HG03025 (cell line): ENCODE measurements around the gene PTPRC.
"Not testable (repeated sequence)": the region's sequence is repeated elsewhere in the genome, so short reads cannot be mapped to it uniquely, and the experiment has no call there.

Experiments
- ATAC-seq: cut with Tn5 transposase; IDR thresholded peaks from one replicate; pipeline ENCODE4 v1.9.1; 2021; ENCODE audit warnings: mild to moderate bottlenecking, moderate library complexity; ENCODE audit not compliant: unreplicated experiment, low FRiP score

The PTPRC gene, protein sequence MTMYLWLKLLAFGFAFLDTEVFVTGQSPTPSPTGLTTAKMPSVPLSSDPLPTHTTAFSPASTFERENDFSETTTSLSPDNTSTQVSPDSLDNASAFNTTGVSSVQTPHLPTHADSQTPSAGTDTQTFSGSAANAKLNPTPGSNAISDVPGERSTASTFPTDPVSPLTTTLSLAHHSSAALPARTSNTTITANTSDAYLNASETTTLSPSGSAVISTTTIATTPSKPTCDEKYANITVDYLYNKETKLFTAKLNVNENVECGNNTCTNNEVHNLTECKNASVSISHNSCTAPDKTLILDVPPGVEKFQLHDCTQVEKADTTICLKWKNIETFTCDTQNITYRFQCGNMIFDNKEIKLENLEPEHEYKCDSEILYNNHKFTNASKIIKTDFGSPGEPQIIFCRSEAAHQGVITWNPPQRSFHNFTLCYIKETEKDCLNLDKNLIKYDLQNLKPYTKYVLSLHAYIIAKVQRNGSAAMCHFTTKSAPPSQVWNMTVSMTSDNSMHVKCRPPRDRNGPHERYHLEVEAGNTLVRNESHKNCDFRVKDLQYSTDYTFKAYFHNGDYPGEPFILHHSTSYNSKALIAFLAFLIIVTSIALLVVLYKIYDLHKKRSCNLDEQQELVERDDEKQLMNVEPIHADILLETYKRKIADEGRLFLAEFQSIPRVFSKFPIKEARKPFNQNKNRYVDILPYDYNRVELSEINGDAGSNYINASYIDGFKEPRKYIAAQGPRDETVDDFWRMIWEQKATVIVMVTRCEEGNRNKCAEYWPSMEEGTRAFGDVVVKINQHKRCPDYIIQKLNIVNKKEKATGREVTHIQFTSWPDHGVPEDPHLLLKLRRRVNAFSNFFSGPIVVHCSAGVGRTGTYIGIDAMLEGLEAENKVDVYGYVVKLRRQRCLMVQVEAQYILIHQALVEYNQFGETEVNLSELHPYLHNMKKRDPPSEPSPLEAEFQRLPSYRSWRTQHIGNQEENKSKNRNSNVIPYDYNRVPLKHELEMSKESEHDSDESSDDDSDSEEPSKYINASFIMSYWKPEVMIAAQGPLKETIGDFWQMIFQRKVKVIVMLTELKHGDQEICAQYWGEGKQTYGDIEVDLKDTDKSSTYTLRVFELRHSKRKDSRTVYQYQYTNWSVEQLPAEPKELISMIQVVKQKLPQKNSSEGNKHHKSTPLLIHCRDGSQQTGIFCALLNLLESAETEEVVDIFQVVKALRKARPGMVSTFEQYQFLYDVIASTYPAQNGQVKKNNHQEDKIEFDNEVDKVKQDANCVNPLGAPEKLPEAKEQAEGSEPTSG (N-terminal part only)

DNA sequence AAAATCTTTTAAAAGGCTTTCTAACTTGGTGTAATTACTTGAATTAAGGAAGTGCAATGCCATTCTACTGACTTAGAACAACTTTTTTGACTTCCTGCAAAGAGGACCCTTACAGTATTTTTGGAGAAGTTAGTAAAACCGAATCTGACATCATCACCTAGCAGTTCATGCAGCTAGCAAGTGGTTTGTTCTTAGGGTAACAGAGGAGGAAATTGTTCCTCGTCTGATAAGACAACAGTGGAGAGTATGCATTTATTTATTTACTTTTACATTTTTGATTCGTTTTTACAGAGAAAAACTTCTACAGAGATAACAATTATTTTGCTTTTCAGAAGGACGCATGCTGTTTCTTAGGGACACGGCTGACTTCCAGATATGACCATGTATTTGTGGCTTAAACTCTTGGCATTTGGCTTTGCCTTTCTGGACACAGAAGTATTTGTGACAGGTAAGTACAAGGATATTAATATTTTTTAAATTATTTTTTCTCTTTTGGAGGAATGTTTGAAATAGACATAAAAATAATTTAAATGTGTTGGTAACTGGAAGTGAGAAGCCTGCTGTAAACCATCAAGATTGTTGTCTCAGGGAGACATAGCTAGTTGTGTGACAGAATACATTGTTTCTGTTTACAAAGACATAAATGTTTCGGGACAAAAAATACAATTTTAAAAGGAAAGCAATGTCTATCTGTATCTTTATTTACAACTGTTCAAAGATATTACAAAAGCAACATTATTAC, at the start of gene PTPRC:
Gene PTPRC, plus strand, starts transcription at position 147 of the 742 bp plus-strand sequence. Its CDS starts 229 bp downstream, at position 376.
- ATAC-seq, result peak; percentile 50

DNA sequence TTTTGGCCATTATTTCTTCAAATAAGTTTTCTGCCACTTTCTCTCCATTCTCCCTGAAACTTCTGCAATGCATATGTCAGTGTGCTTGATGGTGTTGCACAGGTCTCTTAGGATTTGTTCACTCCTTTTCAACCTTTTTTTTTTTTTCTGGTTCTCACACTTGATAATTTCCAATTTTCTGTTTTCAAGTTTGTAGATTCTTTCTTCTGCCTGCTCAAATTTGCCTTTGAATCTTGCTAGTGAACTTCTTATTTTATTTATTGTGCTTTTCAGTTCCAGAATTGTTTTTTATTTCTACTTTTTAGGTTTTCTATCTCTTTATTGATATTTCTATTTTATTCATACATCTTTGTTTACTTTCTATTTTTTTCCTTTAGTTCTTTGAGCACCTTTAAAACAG, 48.4 kb upstream of the PTPRC start:
- ATAC-seq, result no peak

DNA sequence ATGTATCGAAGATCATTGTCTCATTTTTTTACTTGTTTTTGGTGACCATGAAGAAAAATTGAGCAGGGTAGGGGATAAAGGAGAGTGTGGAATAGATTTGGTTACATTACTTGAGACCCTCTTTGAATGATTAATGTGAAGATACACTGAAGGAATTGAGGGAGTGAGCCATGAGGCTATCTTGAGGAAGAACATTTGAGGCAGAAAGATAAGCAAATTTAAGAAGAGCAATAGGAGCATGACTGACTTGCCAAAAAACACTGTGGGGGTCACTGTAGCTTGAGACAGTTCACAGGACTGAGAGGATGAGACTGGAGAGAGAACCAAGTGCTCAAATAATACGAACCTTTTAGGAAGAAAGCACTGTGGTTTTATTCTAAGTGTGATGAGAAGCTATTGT, 43.1 kb upstream of the PTPRC start:
- no peak for ATAC-seq

DNA sequence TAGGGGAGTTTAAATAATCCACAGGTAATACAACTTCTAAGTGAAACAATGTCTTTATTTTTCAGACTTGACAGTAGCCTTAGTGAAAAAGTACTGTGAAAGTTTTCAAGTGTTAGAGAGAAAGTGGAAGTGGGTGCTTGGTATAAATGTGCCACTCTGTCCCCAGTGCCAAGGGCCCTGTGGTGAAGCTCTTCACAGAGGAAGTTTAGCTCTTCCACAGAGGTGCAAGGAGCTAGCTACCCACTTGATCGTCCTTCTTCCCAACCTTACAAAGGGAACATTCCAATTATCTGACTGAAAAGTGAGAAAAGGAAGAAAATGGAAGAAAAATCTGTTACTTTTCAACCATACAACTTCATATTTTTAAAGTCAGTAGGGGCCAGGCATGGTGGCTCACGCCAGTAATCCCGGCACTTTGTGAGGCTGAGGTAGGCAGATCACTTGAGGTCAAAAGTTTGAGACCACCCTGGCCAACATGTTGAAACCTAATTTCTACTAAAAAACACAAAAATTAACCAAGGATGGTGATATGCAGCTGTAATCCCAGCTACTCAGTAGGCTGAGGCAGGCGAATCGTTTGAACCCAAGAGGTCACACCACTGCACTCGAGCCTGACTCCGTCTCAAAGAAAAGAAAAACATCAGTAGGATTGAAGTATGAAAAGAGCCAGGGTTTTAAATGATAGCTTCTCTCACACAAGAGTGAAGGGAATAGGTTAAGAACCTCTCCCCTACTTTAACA, 41.0 kb upstream of the PTPRC start:
- ATAC-seq, result peak; percentile 39

DNA sequence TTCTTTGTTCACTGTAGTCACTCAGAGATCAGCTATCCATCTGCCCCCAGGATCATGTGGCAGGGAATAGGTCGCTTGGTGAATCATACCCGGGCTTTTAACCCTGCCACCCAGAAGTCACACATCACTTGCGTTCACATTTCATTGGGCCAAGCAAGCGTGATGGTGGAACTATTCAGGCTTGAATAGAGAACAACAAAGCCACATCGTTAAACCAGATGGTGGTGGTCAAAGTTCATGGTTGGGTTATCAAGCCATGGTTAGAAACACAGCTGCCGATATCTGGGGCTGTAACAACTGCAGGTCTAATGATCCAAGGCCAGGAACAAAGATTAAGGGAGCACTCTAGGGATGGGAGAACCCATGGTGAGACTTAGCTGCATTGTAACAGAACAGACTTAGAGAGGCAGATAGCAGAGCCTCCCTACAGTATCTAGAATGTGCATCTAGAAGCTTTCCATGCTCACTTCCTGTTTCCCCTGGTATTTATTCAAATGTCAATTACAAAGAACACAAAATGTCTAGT, 40.0 kb upstream of the PTPRC start:
- ATAC-seq, result peak; percentile 82

DNA sequence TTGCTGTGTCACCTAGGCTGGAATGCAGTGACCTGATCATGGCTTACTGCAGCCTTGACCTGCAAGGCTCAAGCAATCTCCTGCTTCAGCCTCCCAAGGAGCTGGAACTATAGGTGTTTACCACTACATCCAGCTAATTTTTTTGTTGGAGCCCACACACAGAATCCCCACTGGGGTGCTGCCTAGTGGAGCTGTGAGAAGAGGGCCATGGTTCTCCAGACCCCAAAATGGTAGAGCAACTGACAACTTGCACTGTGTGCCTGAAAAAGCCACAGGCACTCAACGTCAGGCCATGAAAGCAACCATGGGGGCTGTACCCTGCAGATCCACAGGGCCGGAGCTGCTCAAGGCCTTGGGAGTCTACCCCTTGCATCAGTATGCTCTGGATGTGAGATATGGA, 39.1 kb upstream of the PTPRC start:
- ATAC-seq, result no peak

DNA sequence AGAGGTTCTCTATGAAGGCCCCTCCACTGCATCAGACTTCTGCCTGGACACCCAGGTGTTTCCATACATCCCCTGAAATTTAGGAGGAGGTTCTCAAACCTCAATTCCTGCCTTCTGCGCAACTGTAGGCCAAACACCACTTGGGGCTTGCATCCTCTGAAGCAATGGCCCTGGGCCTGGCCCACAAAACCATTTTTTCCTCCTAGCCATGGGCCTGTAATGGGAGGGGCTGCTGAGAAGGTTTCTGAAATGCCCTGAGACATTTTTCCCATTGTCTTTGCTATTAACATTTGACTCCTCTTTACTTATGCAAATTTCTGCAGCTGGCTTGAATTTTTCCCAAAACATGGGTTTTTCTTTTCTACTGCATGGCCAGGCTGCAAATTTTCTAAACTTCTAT, 37.9 kb upstream of the PTPRC start:
- ATAC-seq, result no peak

DNA sequence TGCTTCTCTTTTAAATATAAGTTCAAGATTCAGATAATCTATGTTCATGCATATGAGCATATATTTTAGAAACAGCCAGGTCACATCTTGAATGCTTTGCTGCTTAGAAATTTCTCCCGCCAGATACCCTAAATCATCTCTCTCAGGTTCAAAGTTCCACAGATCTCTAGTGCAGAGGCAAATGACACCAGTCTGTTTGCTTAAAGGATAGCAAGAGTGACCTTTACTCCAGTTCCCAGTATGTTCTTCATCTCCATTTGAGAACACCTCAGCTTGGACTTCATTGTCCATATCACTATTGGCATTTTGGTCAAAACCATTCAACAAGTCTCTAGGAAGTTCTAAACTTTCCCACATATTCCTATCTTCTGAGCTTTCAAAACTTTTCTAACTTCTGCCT, 37.5 kb upstream of the PTPRC start:
- not testable (repeated sequence) for ATAC-seq

DNA sequence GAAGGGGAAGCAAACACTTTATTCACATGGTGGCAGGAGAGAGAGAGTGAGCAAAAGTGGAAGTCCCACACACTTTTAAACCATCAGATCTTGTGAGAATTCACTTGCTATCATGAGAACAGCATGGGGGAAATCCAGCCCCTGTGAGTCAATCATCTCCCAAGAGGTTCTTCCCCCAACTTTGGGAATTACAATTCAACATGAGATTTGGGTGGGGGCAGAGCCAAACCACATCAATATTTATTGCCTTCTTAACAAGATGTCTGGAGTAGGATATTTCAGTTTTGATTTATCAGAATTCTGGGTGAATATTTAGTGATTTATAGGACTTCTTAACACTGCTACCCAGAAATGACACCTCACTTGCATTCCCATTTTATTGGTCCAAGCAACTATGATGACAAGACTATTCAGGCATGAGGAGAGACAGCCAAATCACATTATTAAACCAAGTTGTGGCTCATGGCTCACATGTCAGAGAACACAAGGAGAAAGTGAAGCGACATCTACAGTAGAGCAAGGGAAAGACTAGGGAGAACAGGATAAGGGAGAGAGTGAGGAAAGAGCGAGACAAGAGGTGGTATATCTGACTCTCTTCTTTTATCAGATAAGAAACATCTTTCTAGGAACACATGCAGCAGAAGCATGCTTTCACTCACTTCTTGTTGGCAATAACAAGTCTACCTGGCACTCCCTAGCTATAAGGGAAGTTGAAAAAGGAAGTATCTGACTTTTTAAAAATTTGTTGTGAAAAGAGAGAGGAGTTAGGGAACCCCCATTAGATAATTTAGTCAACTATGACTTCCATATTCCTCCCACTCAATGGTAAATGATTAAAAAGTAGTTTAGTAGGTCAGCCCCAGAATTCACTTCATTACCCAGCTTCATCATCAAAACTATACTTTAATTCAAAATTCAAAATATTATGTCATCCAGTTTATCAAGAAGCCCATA, 36.6 kb upstream of the PTPRC start:
- no peak for ATAC-seq

DNA sequence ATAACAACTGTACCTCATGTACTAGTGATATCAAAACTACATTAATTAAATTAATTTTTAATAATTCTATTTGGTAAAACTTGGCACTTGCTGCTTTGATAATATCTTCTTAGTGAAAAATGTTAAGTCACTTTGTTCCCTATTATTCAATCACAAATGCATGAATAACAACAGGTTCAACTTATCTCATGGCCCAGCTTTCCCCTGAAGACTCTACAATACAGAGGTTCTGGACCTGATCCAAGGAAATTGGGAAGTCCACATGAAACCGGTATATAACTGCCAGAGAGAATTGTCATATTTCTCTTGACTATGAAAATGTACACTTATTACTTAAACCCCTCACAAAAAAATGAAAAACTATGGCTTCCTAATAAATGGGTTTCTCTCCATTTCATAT, 33.9 kb upstream of the PTPRC start:
- ATAC-seq, result no peak

DNA sequence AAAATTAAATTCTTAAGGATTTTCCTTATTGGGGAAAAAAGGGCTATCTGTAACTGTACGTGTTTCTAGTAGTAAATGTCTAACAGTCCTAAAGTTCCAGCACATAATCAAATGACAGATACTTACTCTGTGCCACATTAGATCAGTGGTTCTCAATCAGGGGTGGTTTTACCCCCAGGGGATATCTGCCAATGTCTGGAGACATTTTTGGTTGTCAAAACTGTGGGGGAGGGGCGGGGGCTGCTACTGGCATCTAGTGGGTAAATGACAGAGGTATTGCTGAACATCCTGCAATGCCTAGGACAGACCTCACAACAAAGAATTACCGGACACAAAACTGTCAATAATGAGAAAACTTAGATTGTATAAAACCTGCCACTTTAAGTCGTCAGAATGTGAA, 33.4 kb upstream of the PTPRC start:
- no peak for ATAC-seq

DNA sequence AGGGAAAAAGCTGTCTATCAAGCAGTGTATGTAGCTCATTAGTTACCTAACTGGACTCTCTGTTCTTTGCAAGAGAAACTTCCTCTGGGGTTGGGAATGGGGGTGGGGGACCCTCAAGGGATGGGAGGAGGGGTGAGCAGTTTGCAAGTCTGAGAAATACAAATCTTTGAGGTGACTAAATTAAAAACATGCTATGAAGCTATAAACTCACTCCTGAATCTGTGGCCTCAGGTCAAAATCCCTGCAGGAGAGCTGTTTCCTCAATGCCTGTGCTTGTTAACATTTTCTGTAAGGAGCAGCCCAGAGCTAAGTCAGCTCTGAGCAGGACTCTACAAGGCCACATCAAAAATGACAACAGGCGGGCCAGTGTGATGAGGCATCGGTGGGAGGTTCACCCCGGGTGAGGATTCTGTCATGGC, 32.8 kb upstream of the PTPRC start:
- no peak for ATAC-seq

DNA sequence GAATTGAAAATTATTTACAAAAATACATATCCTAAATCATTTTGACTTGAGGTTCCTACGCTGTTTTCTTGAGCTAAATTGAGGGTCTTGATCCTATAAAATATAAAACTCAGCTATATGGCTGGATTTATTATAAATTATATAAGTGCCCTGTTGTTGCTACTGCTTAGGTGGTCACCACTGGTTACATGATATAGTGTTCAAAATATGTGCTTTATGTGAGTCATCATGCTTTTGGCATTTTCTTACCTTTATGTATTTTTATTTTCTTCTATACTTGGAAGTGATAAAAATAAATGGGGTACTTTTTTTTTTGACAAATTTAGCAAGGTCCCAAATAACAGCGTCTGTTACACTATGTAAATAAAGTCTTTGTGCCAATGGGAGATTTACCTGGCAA, 31.1 kb upstream of the PTPRC start:
- no peak for ATAC-seq

DNA sequence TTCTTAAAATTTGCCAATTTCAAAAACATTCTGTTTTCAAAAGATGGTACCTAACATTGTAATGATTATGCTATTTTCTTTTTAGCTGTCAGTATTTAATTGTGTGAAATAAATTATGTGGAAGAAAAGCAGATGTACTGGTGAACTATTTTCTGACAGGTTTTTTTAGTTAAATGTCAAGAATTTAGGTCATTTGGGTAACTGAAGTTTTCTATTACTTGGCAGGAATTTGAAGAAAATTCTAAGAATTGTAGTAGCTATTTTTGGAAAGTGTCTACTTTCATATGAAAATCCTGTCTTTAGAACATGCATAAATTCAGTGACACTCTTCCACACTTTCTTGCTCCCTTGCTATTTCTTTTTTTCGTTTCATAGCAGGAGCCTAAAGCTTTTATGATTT, 28.5 kb upstream of the PTPRC start:
- ATAC-seq, result no peak

DNA sequence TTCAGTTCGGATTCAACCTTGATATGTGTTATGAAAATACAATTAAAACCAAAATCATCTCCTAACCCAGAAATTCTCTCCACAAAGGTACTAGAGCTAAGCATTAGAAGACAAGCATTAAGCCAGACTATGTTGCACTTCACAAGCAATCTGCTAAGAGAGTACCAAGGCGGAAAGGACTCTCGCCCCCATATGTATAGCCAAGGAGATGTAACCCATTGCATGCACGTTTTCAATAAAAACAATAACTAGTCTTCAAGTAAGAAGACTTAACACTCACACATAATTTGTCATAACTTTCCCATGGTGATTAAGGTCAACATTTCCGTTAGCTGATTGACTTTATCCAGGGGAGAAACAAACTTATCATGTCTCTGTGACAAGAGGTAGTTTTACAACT, 27.6 kb upstream of the PTPRC start:
- no peak for ATAC-seq

DNA sequence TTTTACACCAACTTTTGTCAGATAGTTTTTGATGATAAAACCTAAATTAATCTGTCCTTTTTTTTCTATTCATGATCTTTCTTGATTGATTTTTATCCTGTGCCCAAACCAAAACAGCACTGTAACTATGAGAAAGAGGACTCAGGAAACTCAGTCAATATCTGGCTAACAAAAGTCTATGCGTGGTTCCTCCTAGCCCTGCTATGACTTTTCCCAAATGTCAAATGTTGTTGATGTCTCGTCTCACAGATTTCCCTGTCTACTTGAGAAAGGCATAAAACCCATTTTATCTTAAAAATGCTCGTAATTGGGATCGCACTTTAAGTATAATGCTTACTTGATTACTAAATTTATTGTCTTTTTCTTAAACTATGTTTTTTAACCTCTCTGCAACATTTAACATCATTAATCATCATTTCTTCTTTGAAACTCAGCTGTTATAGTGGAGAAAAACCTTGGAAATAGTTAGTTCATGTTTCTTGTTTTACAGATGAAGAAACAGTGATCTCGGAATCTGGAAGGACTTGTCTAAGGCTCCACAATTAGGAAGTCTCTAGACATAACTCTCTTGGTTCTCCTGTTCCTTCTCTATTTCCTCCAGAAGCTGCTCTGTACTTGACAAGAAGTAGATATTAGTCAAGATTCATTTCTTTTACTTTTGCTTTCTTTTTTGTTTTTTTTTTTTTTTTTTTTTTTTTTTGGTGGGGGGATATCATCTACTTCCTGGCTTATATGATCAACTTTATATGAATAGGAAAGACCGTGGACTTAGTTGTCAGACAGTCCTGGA, 26.2 kb upstream of the PTPRC start:
- ATAC-seq, result no peak

DNA sequence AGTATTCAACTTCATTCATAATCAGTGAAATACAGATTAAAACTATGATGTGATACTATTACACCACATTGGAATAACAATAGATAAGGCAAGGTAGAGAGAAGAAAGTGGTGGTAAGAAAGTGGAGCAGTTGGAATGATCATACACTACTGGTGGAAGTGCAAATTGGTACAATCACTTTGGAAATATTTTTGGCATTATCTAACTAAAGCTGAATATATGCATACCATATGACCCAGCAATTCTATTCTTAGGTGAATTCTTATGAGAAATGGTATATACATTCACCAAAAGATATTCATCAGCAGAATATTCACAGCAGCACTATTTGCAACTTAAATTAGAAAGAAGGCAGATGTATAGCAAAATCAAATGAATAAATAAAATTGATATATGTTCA, 21.4 kb upstream of the PTPRC start:
- no peak for ATAC-seq
